Measurements from ENCODE around the gene ZNF554. TPM values are rescaled to one million over a fixed set of nuclear protein-coding genes. Genes with fewer than 3 reads are reported as not detected.

The ZNF554 gene
- total and polyA plus RNA-seq, 10 donors, result 1.4 to 7.1 (median 4.0) TPM

DNA sequence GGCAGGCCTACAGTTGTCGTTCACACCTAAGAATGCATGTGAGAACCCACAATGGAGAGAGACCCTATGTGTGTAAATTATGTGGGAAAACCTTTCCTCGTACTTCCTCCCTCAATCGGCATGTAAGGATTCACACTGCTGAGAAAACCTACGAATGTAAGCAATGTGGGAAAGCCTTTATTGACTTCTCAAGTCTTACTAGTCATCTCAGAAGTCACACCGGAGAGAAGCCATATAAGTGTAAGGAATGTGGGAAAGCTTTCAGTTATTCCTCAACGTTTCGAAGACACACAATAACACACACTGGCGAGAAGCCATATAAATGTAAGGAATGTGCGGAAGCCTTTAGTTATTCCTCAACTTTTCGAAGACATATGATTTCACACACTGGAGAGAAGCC is 32.9 kb downstream of the ZNF554 start:
- H3K27ac ChIP-seq, result no peak overlapping the region
- H3K4me1 ChIP-seq, result no peaks in the 10 kb centered on the region
- peaks cover 23 to 100% (median 93%) of the 10 kb centered on the region in 8 donors for H3K9me3 ChIP-seq
- intact Hi-C loops (cut with DNase I; ENCODE audit: low total_unique reads), result no loop called here
- peaks cover 28 to 74% (median 43%) of the 10 kb centered on the region in 6 donors for H3K36me3 ChIP-seq
- 96 to 99% (median 98%) methylated on average over 10 of the region's 10 CpGs for WGBS, 5 donors
- DNase-seq, result no peak
- H3K4me3 ChIP-seq, result peak overlapping the region in 1 of 8 donors; percentile 12
- no peak for TF ChIP-seq POLR2A (IDR thresholded peaks at IDR 0.05)
- no peak for TF ChIP-seq POLR2AphosphoS5 (IDR thresholded peaks at IDR 0.05)
- TF ChIP-seq, protein P1, sequence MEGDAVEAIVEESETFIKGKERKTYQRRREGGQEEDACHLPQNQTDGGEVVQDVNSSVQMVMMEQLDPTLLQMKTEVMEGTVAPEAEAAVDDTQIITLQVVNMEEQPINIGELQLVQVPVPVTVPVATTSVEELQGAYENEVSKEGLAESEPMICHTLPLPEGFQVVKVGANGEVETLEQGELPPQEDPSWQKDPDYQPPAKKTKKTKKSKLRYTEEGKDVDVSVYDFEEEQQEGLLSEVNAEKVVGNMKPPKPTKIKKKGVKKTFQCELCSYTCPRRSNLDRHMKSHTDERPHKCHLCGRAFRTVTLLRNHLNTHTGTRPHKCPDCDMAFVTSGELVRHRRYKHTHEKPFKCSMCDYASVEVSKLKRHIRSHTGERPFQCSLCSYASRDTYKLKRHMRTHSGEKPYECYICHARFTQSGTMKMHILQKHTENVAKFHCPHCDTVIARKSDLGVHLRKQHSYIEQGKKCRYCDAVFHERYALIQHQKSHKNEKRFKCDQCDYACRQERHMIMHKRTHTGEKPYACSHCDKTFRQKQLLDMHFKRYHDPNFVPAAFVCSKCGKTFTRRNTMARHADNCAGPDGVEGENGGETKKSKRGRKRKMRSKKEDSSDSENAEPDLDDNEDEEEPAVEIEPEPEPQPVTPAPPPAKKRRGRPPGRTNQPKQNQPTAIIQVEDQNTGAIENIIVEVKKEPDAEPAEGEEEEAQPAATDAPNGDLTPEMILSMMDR (IDR thresholded peaks at IDR 0.05 in 8 of 11, conservative IDR thresholded peaks at IDR 0.05 in 3 of 11), result no peak
- no peaks in the 10 kb centered on the region for H3K27me3 ChIP-seq (replicated peaks in 1 of 7)

DNA sequence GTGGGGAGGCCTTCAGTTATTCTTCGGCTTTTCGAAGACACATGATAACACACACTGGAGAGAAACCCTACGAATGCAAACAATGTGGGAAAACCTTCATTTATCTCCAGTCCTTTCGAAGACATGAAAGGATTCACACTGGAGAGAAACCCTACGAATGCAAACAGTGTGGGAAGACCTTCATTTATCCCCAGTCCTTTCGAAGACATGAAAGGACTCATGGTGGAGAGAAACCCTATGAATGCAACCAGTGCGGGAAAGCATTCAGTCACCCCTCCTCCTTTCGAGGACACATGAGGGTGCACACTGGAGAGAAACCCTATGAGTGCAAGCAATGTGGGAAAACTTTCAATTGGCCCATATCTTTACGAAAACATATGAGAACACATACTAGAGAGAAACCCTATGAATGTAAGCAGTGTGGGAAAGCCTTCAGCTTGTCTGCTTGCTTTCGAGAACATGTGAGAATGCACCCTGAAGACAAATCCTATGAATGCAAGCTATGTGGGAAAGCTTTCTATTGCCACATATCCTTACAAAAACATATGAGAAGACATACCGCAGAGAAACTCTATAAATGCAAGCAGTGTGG is 33.4 kb downstream of the ZNF554 start:
- no peak overlapping the region for H3K27ac ChIP-seq
- no peaks in the 10 kb centered on the region for H3K4me1 ChIP-seq
- intact Hi-C loops (cut with DNase I; ENCODE audit: low total_unique reads), result no loop called here
- WGBS, 5 donors, result 95 to 98% (median 97%) methylated on average over 11 of the region's 11 CpGs
- no peak for DNase-seq
- H3K4me3 ChIP-seq, result no peak overlapping the region
- TF ChIP-seq POLR2AphosphoS5 (IDR thresholded peaks at IDR 0.05) (no peak), POLR2A (IDR thresholded peaks at IDR 0.05) (no peak)
- TF ChIP-seq, protein P1 (IDR thresholded peaks at IDR 0.05 in 8 of 11, conservative IDR thresholded peaks at IDR 0.05 in 3 of 11), result no peak
- H3K36me3 ChIP-seq, result peaks cover 28 to 74% (median 43%) of the 10 kb centered on the region in 6 donors
- no peaks in the 10 kb centered on the region for H3K27me3 ChIP-seq (replicated peaks in 1 of 7)
- peaks cover 23 to 100% (median 95%) of the 10 kb centered on the region in 8 donors for H3K9me3 ChIP-seq

DNA sequence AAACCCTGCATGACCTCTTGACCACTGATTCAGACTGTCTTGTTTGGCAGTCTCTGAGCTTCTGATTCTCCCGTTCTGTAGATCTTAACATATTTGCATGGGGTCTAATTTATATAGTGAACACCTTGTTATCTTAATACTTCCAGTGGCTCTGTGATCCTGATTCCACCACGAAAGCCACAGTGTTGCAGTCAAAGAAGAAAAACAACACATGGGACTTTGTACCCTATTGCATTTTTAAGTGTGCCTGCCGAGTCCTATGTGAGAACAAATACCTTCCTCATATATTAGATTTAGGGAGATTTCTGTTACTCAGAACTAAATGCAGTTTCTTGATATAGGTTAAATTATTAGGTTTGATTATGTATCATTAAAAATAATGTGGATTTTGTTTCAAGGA is 35.2 kb downstream of the ZNF554 start:
- Histone ChIP-seq H3K4me3 (no peak overlapping the region), H3K4me1 (no peaks in the 10 kb centered on the region), H3K36me3 (peaks cover 28 to 66% (median 43%) of the 10 kb centered on the region in 6 donors), H3K27ac (no peak overlapping the region), H3K9me3 (peaks cover 23 to 100% (median 94%) of the 10 kb centered on the region in 8 donors), H3K27me3 (replicated peaks in 1 of 7) (no peaks in the 10 kb centered on the region)
- DNase-seq, result no peak
- TF ChIP-seq POLR2AphosphoS5 (IDR thresholded peaks at IDR 0.05) (no peak), POLR2A (IDR thresholded peaks at IDR 0.05) (no peak)
- TF ChIP-seq, protein P1 (IDR thresholded peaks at IDR 0.05 in 8 of 11, conservative IDR thresholded peaks at IDR 0.05 in 3 of 11), result no peak
- WGBS, 5 donors, result 93 to 98% (median 95%) methylated on average over 3 of the region's 3 CpGs
- intact Hi-C loops (cut with DNase I; ENCODE audit: low total_unique reads), result no loop called here

DNA sequence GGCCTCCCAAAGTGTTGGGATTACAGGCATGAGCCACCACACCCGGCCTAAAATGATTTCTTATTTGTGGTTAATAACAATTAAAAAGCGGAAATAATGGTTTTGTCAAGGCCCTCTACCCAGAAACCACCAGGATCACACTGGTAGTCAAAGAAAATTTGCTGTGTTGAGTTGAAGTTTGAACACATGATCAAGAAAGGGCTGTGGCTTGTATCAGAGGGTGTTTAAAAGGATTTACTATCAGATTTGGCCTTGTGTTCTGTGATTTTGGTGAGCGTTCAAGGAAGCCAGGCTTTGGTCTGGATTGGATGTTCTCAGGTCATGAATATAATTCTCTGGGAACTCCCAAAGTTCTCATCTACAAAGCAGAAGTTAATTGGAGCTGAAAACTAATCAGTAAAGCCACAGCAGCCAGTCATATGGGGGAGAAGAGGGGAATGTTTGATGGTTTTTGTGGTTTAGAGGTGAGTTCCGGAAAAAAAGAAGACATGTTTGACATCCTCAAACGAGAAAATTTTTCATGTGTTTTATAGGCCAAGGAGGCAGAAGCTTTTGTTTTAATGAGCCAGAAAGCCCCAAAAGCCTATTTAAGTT is 36.9 kb downstream of the ZNF554 start:
- 71 to 86% (median 82%) methylated on average over 5 of the region's 5 CpGs for WGBS, 5 donors
- no peak overlapping the region for H3K27ac ChIP-seq
- peaks cover 21 to 49% (median 30%) of the 10 kb centered on the region in 6 donors for H3K36me3 ChIP-seq
- intact Hi-C loops (cut with DNase I; ENCODE audit: low total_unique reads), result no loop called here
- peaks cover 16 to 90% (median 77%) of the 10 kb centered on the region in 8 donors for H3K9me3 ChIP-seq
- DNase-seq, result no peak
- no peak overlapping the region for H3K4me3 ChIP-seq
- H3K27me3 ChIP-seq (replicated peaks in 1 of 7), result no peaks in the 10 kb centered on the region
- TF ChIP-seq, protein P1 (IDR thresholded peaks at IDR 0.05 in 8 of 11, conservative IDR thresholded peaks at IDR 0.05 in 3 of 11), result no peak
- TF ChIP-seq POLR2A (IDR thresholded peaks at IDR 0.05) (no peak), POLR2AphosphoS5 (IDR thresholded peaks at IDR 0.05) (no peak)
- H3K4me1 ChIP-seq, result no peaks in the 10 kb centered on the region
